HG02678 (cell line): ENCODE data around the gene GIPC3.

Experiments used
- ATAC-seq: cut with Tn5 transposase; IDR thresholded peaks from one replicate; pipeline ENCODE4 v1.9.1; 2021; ENCODE audit warnings: mild to moderate bottlenecking, moderate library complexity; ENCODE audit not compliant: unreplicated experiment

GIPC3 gene

GRCh38 chr19:3585301-3586126, at the start of gene GIPC3:
GIPC3 (plus strand) TSS chr19:3585478; CDS start chr19:3585598, 120 bp downstream.
- no peak for ATAC-seq

- no peak for ATAC-seq
Measured at GRCh38 chr19:3535563-3535965, 49.7 kb upstream of the GIPC3 start.

GRCh38 chr19:3535981-3536380, 49.3 kb upstream of the GIPC3 start:
- no peak for ATAC-seq

- no peak for ATAC-seq
Measured at GRCh38 chr19:3536429-3537100, 48.7 kb upstream of the GIPC3 start.

GRCh38 chr19:3537101-3537437, 48.2 kb upstream of the GIPC3 start:
- no peak for ATAC-seq

GRCh38 chr19:3537438-3538240, 47.6 kb upstream of the GIPC3 start:
- no peak for ATAC-seq

GRCh38 chr19:3538258-3538929, 46.9 kb upstream of the GIPC3 start:
- no peak for ATAC-seq

- no peak for ATAC-seq
Measured at GRCh38 chr19:3538965-3539755, 46.1 kb upstream of the GIPC3 start, which contains the start of gene TEKTIP1. TEKTIP1 (plus strand) TSS chr19:3539174; CDS start chr19:3539178, 4 bp downstream.

GRCh38 chr19:3539756-3540118, 45.5 kb upstream of the GIPC3 start:
- no peak for ATAC-seq

- ATAC-seq = no peak
Measured at GRCh38 chr19:3543150-3544057, 41.9 kb upstream of the GIPC3 start.

GRCh38 chr19:3544058-3544376, 41.3 kb upstream of the GIPC3 start:
- no peak for ATAC-seq

- ATAC-seq = no peak
Measured at GRCh38 chr19:3544742-3545668, 40.3 kb upstream of the GIPC3 start.

GRCh38 chr19:3545669-3546034, 39.6 kb upstream of the GIPC3 start:
- ATAC-seq = no peak

- ATAC-seq = no peak
Measured at GRCh38 chr19:3546119-3546518, 39.2 kb upstream of the GIPC3 start.

GRCh38 chr19:3547301-3547731, 38.0 kb upstream of the GIPC3 start:
- no peak for ATAC-seq

- no peak for ATAC-seq
Measured at GRCh38 chr19:3547767-3548282, 37.5 kb upstream of the GIPC3 start.

- no peak for ATAC-seq
Measured at GRCh38 chr19:3548606-3549005, 36.7 kb upstream of the GIPC3 start.

- ATAC-seq = no peak
Measured at GRCh38 chr19:3549816-3550215, 35.5 kb upstream of the GIPC3 start.
